Osteocyte (in vitro differentiated cells): ENCODE data around the gene ZCCHC4. TPM values are rescaled to one million over a fixed set of nuclear protein-coding genes. Genes with fewer than 3 reads are reported as not detected.

ENCODE experiments used
- DNase-seq: peaks from one replicate; pipeline ENCODE4 v3.0.0; 2021; ENCODE audit warnings: mixed read lengths; ENCODE audit not compliant: unreplicated experiment; ENCODE audit errors: extremely low spot score
- H3K27ac Mint-ChIP-seq: one replicate; pipeline ENCODE4 v1.8.0; 2021; ENCODE audit warnings: mild to moderate bottlenecking, mixed read lengths; ENCODE audit not compliant: unreplicated experiment
- H3K27me3 Mint-ChIP-seq: one replicate; pipeline ENCODE4 v1.8.0; 2021; ENCODE audit warnings: mixed read lengths; ENCODE audit not compliant: unreplicated experiment
- H3K36me3 Mint-ChIP-seq: one replicate; pipeline ENCODE4 v1.8.0; 2021; ENCODE audit warnings: mixed read lengths; ENCODE audit not compliant: unreplicated experiment
- H3K4me1 Mint-ChIP-seq: one replicate; pipeline ENCODE4 v1.8.0; 2021; ENCODE audit warnings: mixed read lengths; ENCODE audit not compliant: unreplicated experiment
- H3K4me3 Mint-ChIP-seq: one replicate; pipeline ENCODE4 v1.8.0; 2021; ENCODE audit warnings: mild to moderate bottlenecking, moderate library complexity, mixed read lengths; ENCODE audit not compliant: unreplicated experiment
- H3K9me3 Mint-ChIP-seq: one replicate; pipeline ENCODE4 v1.8.0; 2021; ENCODE audit warnings: mixed read lengths; ENCODE audit not compliant: unreplicated experiment
- total RNA-seq: library from RNA; stranded (reverse); gene quantifications from 2 replicates; pipeline ENCODE4 v1.2.1, GENCODE V29; 2021
- TF ChIP-seq, protein P1 (sequence below): fragments of 200-600 bp; sonication (generic); IDR thresholded peaks from 2 replicates; pipeline ENCODE4 v1.5.0; 2021; ENCODE audit warnings: antibody characterized with exemption, mild to moderate bottlenecking, moderate library complexity

The ZCCHC4 gene
- total RNA-seq, 1 donor from 2014 or later, result 9.4 TPM

DNA sequence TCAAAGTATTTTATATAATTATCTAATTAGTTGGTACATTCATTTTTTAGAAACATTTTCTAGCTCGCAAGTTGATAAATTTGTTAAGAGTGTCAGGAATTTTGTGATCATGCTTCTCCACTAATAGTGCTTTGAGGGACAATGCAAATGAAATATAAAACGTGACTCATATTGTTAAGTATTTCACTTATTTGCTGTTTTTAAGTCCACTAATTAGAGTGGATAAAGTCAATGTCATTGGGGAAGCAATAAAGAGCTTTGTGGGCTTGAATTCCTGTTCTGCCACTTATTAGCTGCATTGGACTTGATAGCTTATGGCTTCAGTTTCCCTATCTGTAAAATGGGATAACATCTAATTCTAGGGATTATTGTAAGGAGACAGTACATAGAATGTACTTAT, 38.0 kb downstream of the ZCCHC4 start:
- H3K36me3 Mint-ChIP-seq, result peaks cover 6% of the 10 kb centered on the region
- no peak overlapping the region for H3K4me3 Mint-ChIP-seq
- no peaks in the 10 kb centered on the region for H3K9me3 Mint-ChIP-seq
- TF ChIP-seq, protein P1, sequence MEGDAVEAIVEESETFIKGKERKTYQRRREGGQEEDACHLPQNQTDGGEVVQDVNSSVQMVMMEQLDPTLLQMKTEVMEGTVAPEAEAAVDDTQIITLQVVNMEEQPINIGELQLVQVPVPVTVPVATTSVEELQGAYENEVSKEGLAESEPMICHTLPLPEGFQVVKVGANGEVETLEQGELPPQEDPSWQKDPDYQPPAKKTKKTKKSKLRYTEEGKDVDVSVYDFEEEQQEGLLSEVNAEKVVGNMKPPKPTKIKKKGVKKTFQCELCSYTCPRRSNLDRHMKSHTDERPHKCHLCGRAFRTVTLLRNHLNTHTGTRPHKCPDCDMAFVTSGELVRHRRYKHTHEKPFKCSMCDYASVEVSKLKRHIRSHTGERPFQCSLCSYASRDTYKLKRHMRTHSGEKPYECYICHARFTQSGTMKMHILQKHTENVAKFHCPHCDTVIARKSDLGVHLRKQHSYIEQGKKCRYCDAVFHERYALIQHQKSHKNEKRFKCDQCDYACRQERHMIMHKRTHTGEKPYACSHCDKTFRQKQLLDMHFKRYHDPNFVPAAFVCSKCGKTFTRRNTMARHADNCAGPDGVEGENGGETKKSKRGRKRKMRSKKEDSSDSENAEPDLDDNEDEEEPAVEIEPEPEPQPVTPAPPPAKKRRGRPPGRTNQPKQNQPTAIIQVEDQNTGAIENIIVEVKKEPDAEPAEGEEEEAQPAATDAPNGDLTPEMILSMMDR, result no peak
- H3K27me3 Mint-ChIP-seq, result no peaks in the 10 kb centered on the region
- peaks cover 7% of the 10 kb centered on the region for H3K4me1 Mint-ChIP-seq
- no peak overlapping the region for H3K27ac Mint-ChIP-seq
- DNase-seq, result no peak

GRCh38 chr4:25351777-25352416, 39.3 kb downstream of the ZCCHC4 start:
- no peaks in the 10 kb centered on the region for H3K4me1 Mint-ChIP-seq
- no peak for DNase-seq
- no peak overlapping the region for H3K4me3 Mint-ChIP-seq
- H3K27ac Mint-ChIP-seq, result no peak overlapping the region
- H3K36me3 Mint-ChIP-seq, result peaks cover 8% of the 10 kb centered on the region
- TF ChIP-seq, protein P1, result no peak
- H3K27me3 Mint-ChIP-seq, result no peaks in the 10 kb centered on the region
- no peaks in the 10 kb centered on the region for H3K9me3 Mint-ChIP-seq

- H3K27me3 Mint-ChIP-seq, result no peaks in the 10 kb centered on the region
- DNase-seq, result no peak
- no peak overlapping the region for H3K27ac Mint-ChIP-seq
- H3K4me3 Mint-ChIP-seq, result no peak overlapping the region
- H3K4me1 Mint-ChIP-seq, result peaks cover 7% of the 10 kb centered on the region
- TF ChIP-seq, protein P1, result no peak
- peaks cover 5% of the 10 kb centered on the region for H3K36me3 Mint-ChIP-seq
- no peaks in the 10 kb centered on the region for H3K9me3 Mint-ChIP-seq
Observed at GRCh38 chr4:25356068-25356467, 43.5 kb downstream of the ZCCHC4 start.

DNA sequence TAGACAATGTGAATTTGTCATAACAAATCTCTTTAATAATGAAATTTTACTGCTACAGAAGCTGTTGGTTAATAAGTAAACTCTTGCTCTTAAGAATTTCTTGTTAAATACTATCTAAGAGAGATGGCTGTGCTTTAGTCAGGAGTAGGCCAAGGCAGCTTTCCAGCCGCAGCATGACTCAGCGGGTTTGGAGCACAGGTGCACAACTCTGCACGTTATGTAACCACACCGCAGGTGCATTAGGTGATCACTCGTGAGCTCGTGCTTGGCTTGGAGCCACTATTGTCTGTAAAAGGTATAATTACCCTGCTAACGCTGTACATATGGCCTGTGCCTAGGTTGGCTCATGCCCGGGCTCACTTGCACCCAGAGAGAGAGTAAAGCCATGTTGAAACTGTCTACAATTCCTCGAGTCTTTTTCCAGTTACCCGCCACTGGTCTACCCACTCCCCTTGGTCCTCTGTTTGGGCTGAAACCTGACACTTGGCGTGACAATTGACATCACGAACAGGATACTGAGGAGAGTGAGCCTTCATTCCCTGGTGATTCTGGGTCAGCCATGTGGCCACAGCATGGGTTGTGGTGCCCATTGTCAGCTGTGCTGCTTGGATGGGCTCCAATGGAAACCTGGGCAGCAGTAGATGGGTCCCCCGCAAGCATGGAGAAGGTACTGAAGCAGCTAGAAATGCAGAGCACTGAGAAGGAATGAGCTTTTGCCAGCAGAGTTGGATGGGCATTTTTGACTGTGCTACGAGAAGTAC, 46.1 kb downstream of the ZCCHC4 start:
- Mint-ChIP-seq H3K4me1 (peaks cover 7% of the 10 kb centered on the region), H3K36me3 (peaks cover 5% of the 10 kb centered on the region), H3K27me3 (no peaks in the 10 kb centered on the region), H3K27ac (no peak overlapping the region), H3K4me3 (no peak overlapping the region), H3K9me3 (no peaks in the 10 kb centered on the region)
- DNase-seq, result no peak
- TF ChIP-seq, protein P1, result no peak

DNA sequence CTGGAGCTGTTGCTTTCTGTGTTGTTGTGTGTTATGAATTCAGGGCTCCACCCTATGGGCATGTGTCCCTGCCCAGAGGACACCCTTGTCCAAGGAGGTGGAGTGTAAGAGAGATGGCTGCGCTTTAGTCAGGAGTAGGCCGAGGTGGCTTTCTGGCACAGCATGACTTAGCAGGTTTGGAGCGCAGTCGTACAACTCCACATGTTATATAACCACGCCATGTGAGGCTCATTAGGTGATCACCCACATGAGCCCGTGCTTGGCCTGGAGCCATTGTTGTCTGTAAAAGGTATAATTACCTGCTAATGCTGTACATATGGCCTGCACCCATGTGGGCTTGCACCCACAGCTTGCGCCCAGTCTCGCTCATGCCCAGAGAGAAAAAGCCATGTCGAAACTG, 48.7 kb downstream of the ZCCHC4 start:
- Mint-ChIP-seq H3K27ac (no peak overlapping the region), H3K27me3 (no peaks in the 10 kb centered on the region), H3K9me3 (no peaks in the 10 kb centered on the region), H3K36me3 (peaks cover 8% of the 10 kb centered on the region), H3K4me3 (no peak overlapping the region), H3K4me1 (peaks cover 7% of the 10 kb centered on the region)
- TF ChIP-seq, protein P1, result no peak
- DNase-seq, result no peak
